Measurements from ENCODE around the gene FOXO3. TPM values are rescaled to one million over a fixed set of nuclear protein-coding genes. Genes with fewer than 3 reads are reported as not detected.

The FOXO3 gene
- total and polyA plus RNA-seq, 2 of the 8 experiments (the other 6 are each of a cell fraction or from before 2014, with no cell fraction given) = 13.1 to 19.3 TPM

- Histone ChIP-seq H3K18ac (ENCODE audit: extremely low read depth, low read length) (no peak overlapping the region), H4K5ac (ENCODE audit: insufficient read length, low read depth, low read length) (no peak overlapping the region), H3K27me3 (replicated peaks in 1 of 4; ENCODE audit: control insufficient read depth in 3 of 4, extremely low read depth in 1 of 4, insufficient read depth in 3 of 4, low read length in 3 of 4) (no peaks in the 10 kb centered on the region), H2AFZ (ENCODE audit: low read length) (no peak overlapping the region), H3K56ac (replicated peaks; ENCODE audit: insufficient read length, low read depth, low read length) (no peak overlapping the region), H3K9me3 (ENCODE audit: insufficient read depth in 2 of 2, low read depth in 1 of 2, low read length in 1 of 2) (no peaks in the 10 kb centered on the region), H3K79me1 (ENCODE audit: low read depth, low read length) (no peaks in the 10 kb centered on the region; the same call in 1 of the 2 replicates), H4K91ac (replicated peaks; ENCODE audit: insufficient read length, low read length) (no peak overlapping the region), H3K4me3 (ENCODE audit: extremely low read depth in 1 of 4, insufficient read depth in 2 of 4, low read depth in 3 of 4, low read length in 4 of 4) (no peak overlapping the region), H2BK12ac (ENCODE audit: low read depth, low read length) (no peak overlapping the region), H4K20me1 (replicated peaks in 1 of 2; ENCODE audit: control insufficient read depth in 1 of 2, insufficient read depth in 2 of 2, low read length in 2 of 2) (peaks cover 0 to 2% of the 10 kb centered on the region in 2 experiments), H3K27ac (ENCODE audit: low read depth, low read length) (no peak overlapping the region), H2BK5ac (ENCODE audit: low read depth, low read length) (no peak overlapping the region), H3K23ac (ENCODE audit: insufficient read length) (no peak overlapping the region), H4K8ac (ENCODE audit: extremely low read depth, insufficient read depth, low read length) (no peak overlapping the region), H3K4me2 (ENCODE audit: insufficient read depth in 1 of 2, low read depth in 2 of 2, low read length in 2 of 2) (no peak overlapping the region), H3K79me2 (ENCODE audit: control insufficient read depth in 1 of 2, insufficient read depth in 2 of 2, low read length in 2 of 2) (peaks cover 8 to 83% of the 10 kb centered on the region in 2 experiments; a peak in 2 of 4 replicates), H3K23me2 (ENCODE audit: low read depth, low read length) (no peaks in the 10 kb centered on the region), H3K4me1 (replicated peaks in 1 of 4; ENCODE audit: control insufficient read depth in 3 of 4, insufficient read depth in 4 of 4, low read length in 3 of 4) (peaks cover 0 to 16% (median 3%) of the 10 kb centered on the region in 4 experiments; a peak in 4 of 7 replicates), H2AK5ac (ENCODE audit: low read depth, low read length) (no peak overlapping the region), H2BK20ac (ENCODE audit: low read length) (no peak overlapping the region), H2BK15ac (ENCODE audit: low read length) (no peak overlapping the region), H2BK120ac (replicated peaks; ENCODE audit: low read depth, low read length) (no peak overlapping the region), H3K9ac (replicated peaks in 1 of 4; ENCODE audit: extremely low read depth in 1 of 4, low read depth in 3 of 4, low read length in 3 of 4) (no peak overlapping the region), H3K36me3 (ENCODE audit: control insufficient read depth in 2 of 4, insufficient read depth in 4 of 4, low read length in 3 of 4) (0 out of 8 replicates have a peak, but pooled peaks cover 0 to 2% (median 0%) of the 10 kb centered on the region in 4 experiments), H3K14ac (ENCODE audit: insufficient read length) (no peak overlapping the region), H3K4ac (replicated peaks; ENCODE audit: insufficient read length, low read depth, low read length) (no peak overlapping the region)
- ChIA-PET POLR2A (ENCODE audit: partially characterized antibody) (no interaction called here), CTCF (ENCODE audit: partially characterized antibody) (no interaction called here)
- WGBS, 2 experiments (ENCODE audit: extremely low coverage in 1 of 2, insufficient coverage in 1 of 2, insufficient read length in 1 of 2, insufficient replicate concordance in 2 of 2, low coverage in 1 of 2, low lambda C conversion rate in 2 of 2, missing lambda C conversion rate in 1 of 2) = 68% methylated on average over 1 of the region's 1 CpG; no CpG with 5 or more reads in 1 of the 2 experiments
- no peak for DNase-seq (ENCODE audit: low read depth in 1 of 2, low spot score in 2 of 2)
- FAIRE-seq = no peak
- no peak for TF ChIP-seq POLR2AphosphoS5 (IDR thresholded peaks at IDR 0.05; ENCODE audit: low read depth, low read length)
- TF ChIP-seq TAF1 (IDR thresholded peaks at IDR 0.05; ENCODE audit: low read depth, low read length) = no peak
- TF ChIP-seq SRF (IDR thresholded peaks at IDR 0.05; ENCODE audit: low read depth, low read length) = no peak
- no peak for TF ChIP-seq EP300 (IDR thresholded peaks at IDR 0.05; ENCODE audit: borderline replicate concordance in 1 of 2, low read depth in 2 of 2, low read length in 2 of 2)
Observed at GRCh38 chr6:108633436-108633835, 72.7 kb downstream of the FOXO3 start.
